ENCODE data around the gene S100A11.

Gene S100A11

GRCh38 chr1:152007047-152007446 lies 29.8 kb downstream of the S100A11 start:
- H3K4me1 ChIP-seq (ENCODE audit: insufficient read depth, low read length) = no peaks in the 10 kb centered on the region
- peaks cover 4% of the 10 kb centered on the region for H3K27me3 ChIP-seq (ENCODE audit: insufficient read depth, low read length)
- H3K9me3 ChIP-seq (ENCODE audit: low read length) = no peaks in the 10 kb centered on the region
- H3K36me3 ChIP-seq (ENCODE audit: insufficient read depth, low read length) = no peaks in the 10 kb centered on the region
- no peak overlapping the region for H2AFZ ChIP-seq (ENCODE audit: low read depth, low read length)
- H3K4me3 ChIP-seq (ENCODE audit: low read length) = no peak overlapping the region

DNA sequence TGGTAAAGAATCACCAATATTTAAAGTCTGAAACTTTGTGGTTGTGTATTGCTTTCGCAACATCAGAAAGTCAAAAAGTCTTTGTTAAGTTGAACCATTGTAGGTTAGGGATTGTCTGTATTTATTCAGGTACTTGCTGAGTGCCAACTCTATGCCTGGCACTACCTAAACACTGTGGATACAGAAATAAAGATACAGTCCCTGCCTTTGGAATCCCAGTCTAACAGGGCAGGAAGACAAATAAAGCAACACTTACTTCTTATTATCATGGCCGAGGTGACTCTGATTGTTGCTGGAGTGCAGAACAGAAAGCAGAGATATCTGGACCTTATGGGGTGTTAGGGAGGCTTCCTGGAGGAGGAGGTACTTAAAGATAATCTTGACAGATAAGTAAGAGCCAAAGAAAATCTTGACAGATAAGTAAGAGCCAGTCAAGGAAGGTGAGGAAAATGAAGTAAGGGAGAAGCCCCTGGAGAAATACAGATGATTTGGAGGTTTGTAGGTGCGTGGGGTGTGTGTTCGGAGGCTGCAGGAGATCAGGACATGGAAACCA lies 31.4 kb downstream of the S100A11 start:
- peaks cover 4% of the 10 kb centered on the region for H3K27me3 ChIP-seq (ENCODE audit: insufficient read depth, low read length)
- no peak overlapping the region for H2AFZ ChIP-seq (ENCODE audit: low read depth, low read length)
- no peaks in the 10 kb centered on the region for H3K36me3 ChIP-seq (ENCODE audit: insufficient read depth, low read length)
- H3K4me3 ChIP-seq (ENCODE audit: low read length) = no peak overlapping the region
- no peaks in the 10 kb centered on the region for H3K9me3 ChIP-seq (ENCODE audit: low read length)
- H3K4me1 ChIP-seq (ENCODE audit: insufficient read depth, low read length) = no peaks in the 10 kb centered on the region

DNA sequence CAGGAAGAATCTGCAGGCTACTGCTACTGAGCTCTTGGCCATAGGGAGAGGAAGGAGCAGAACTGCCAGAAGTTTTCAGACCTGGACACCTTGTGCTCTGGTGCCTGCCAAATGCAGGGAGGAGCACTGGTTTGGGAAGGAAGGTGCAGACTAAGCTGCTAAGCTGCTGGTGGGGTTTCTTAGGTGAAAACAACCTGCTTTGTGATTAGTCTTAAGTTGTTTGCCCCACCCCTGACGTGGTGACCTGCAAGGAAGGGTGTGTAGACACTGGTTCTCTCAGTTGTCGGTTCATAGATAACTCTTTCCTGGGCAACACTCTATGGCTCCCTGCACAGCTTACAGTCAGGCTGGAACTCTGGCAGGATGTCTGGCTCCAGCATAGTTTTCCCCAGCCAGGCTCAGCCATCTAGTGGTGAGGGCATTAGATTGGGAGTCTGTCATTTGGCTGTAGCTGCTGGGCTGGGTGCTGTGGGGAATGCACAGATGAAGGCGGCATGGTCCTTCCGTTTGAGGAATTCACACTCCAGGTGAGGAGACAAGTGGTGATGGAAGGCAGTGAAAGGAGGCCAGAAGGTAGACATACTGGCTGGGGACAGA lies 32.9 kb downstream of the S100A11 start:
- Histone ChIP-seq H2AFZ (ENCODE audit: low read depth, low read length) (no peak overlapping the region), H3K4me3 (ENCODE audit: low read length) (no peak overlapping the region), H3K4me1 (ENCODE audit: insufficient read depth, low read length) (no peaks in the 10 kb centered on the region), H3K36me3 (ENCODE audit: insufficient read depth, low read length) (no peaks in the 10 kb centered on the region), H3K9me3 (ENCODE audit: low read length) (no peaks in the 10 kb centered on the region), H3K27me3 (ENCODE audit: insufficient read depth, low read length) (peaks cover 4% of the 10 kb centered on the region)

- Histone ChIP-seq H3K9me3 (ENCODE audit: low read length) (no peaks in the 10 kb centered on the region), H3K27me3 (ENCODE audit: insufficient read depth, low read length) (peaks cover 4% of the 10 kb centered on the region), H3K4me1 (ENCODE audit: insufficient read depth, low read length) (no peaks in the 10 kb centered on the region), H3K4me3 (ENCODE audit: low read length) (no peak overlapping the region), H2AFZ (ENCODE audit: low read depth, low read length) (no peak overlapping the region), H3K36me3 (ENCODE audit: insufficient read depth, low read length) (no peaks in the 10 kb centered on the region)
Measured at GRCh38 chr1:152002960-152003359, 33.8 kb downstream of the S100A11 start.

DNA sequence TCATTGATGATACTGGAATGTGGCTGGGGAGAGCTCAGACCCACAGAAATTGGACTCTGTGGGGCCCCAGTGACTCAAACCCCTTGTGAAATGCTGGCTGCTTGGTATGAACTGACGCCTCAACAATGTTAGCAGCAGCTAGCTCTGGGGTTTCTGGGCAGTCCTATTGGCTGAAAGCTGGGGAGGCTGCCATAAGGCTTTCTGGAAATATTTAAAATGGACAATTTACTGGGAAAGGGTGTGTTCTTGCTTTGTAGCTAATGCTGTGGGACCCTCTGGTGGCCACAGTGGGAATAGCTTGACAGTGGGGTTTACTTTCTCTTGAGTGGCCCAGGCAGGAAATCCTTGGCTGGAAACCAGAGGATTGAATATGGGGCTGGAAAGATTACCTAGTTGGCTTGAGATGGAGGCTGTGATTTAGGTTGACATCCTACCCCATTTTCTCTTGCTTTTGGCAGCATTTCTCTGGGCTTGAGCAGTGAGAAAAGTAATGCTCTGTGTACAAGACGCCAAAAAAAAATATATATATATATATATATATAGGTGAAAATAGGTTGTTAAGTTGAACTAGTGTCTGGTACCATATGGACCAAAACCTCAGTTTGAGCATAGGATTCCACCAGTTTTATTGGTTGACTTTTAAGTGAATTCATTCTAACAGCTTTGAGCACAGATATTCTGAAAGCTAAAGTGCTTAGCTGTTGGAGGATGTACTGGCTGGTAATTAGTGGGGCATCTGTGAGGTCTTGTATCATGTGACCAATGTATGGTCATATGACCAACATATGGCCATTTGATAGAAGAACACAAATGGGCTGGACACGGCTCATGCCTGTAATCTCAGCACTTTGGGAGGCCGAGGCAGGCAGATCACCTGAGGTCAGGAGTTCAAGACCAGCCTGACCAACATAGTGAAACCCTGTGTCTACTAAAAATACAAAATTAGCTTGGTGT lies 34.9 kb downstream of the S100A11 start:
- Histone ChIP-seq H3K9me3 (ENCODE audit: low read length) (no peaks in the 10 kb centered on the region), H3K27me3 (ENCODE audit: insufficient read depth, low read length) (peaks cover under 1% of the 10 kb centered on the region), H2AFZ (ENCODE audit: low read depth, low read length) (no peak overlapping the region), H3K36me3 (ENCODE audit: insufficient read depth, low read length) (no peaks in the 10 kb centered on the region), H3K4me1 (ENCODE audit: insufficient read depth, low read length) (no peaks in the 10 kb centered on the region), H3K4me3 (ENCODE audit: low read length) (no peak overlapping the region)

DNA sequence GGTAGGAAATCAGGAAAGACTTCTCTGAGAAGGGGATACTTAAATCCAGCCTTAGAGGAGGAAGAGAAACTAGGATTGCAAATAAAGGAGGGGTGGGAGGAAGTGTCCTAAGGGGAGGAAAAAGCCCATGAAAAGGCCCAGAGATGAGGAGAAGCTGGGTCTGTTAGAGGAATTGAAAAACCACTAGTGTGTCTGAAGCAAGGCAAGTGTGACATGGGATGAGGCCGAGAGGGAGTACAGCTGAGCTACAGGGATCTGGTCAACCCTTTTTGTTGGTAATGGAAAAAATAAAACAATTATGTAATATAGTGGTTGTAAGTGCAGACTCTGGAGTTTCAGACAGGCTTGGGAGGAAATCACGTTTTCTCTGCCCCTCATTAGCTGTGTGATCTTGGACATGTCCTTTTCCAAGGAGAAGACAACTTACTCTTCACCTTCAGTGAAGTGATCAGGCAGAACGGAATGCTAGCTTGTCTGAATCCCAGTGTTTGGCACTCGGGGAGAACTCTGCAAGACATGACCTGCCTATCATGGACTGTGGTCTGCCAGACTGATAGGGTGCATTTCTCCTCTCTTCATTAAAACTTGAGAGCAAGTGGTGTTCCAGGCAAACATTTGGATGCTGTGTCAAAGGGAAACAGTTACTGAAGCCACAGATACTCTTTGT lies 35.7 kb downstream of the S100A11 start:
- no peak overlapping the region for H2AFZ ChIP-seq (ENCODE audit: low read depth, low read length)
- no peaks in the 10 kb centered on the region for H3K27me3 ChIP-seq (ENCODE audit: insufficient read depth, low read length)
- H3K4me3 ChIP-seq (ENCODE audit: low read length) = no peak overlapping the region
- H3K9me3 ChIP-seq (ENCODE audit: low read length) = no peaks in the 10 kb centered on the region
- H3K4me1 ChIP-seq (ENCODE audit: insufficient read depth, low read length) = no peaks in the 10 kb centered on the region
- no peaks in the 10 kb centered on the region for H3K36me3 ChIP-seq (ENCODE audit: insufficient read depth, low read length)

- H3K27me3 ChIP-seq (ENCODE audit: insufficient read depth, low read length) = peaks cover 13% of the 10 kb centered on the region
- H3K4me3 ChIP-seq (ENCODE audit: low read length) = no peak overlapping the region
- H2AFZ ChIP-seq (ENCODE audit: low read depth, low read length) = no peak overlapping the region
- H3K9me3 ChIP-seq (ENCODE audit: low read length) = no peaks in the 10 kb centered on the region
- no peaks in the 10 kb centered on the region for H3K36me3 ChIP-seq (ENCODE audit: insufficient read depth, low read length)
- peaks cover 2% of the 10 kb centered on the region for H3K4me1 ChIP-seq (ENCODE audit: insufficient read depth, low read length)
Measured at GRCh38 chr1:151998611-151999362, 38.0 kb downstream of the S100A11 start.

GRCh38 chr1:151997284-151997570 lies 39.6 kb downstream of the S100A11 start:
- peaks cover 6% of the 10 kb centered on the region for H3K9me3 ChIP-seq (ENCODE audit: low read length)
- no peak overlapping the region for H3K4me3 ChIP-seq (ENCODE audit: low read length)
- no peaks in the 10 kb centered on the region for H3K36me3 ChIP-seq (ENCODE audit: insufficient read depth, low read length)
- H3K4me1 ChIP-seq (ENCODE audit: insufficient read depth, low read length) = peaks cover 6% of the 10 kb centered on the region
- no peak overlapping the region for H2AFZ ChIP-seq (ENCODE audit: low read depth, low read length)
- peaks cover 29% of the 10 kb centered on the region for H3K27me3 ChIP-seq (ENCODE audit: insufficient read depth, low read length)

GRCh38 chr1:151995774-151996173 lies 41.0 kb downstream of the S100A11 start:
- Histone ChIP-seq H3K4me3 (ENCODE audit: low read length) (no peak overlapping the region), H3K4me1 (ENCODE audit: insufficient read depth, low read length) (peaks cover 6% of the 10 kb centered on the region), H3K9me3 (ENCODE audit: low read length) (peaks cover 6% of the 10 kb centered on the region), H3K36me3 (ENCODE audit: insufficient read depth, low read length) (no peaks in the 10 kb centered on the region), H3K27me3 (ENCODE audit: insufficient read depth, low read length) (peaks cover 40% of the 10 kb centered on the region), H2AFZ (ENCODE audit: low read depth, low read length) (no peak overlapping the region)

DNA sequence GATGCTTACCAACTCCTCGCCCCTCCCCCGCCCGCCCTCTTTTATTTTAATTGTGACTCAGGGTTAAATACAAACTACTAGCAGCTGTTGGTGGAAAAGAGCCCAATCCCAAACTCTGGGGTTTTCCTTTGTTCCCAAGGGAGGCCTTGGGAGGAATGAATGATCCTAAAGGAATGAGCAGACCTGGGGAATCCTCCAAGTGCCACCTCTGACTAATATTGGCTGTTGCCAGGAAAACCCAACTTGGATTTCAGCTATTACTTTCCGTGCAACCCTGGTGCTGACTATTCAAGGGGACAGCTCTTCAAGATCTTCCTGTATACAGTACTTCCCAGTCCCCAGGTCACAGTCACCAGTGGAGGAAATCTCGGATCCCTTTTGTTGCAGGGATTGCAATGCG lies 41.8 kb downstream of the S100A11 start:
- Histone ChIP-seq H2AFZ (ENCODE audit: low read depth, low read length) (no peak overlapping the region), H3K4me1 (ENCODE audit: insufficient read depth, low read length) (peaks cover 6% of the 10 kb centered on the region), H3K9me3 (ENCODE audit: low read length) (peaks cover 6% of the 10 kb centered on the region), H3K27me3 (ENCODE audit: insufficient read depth, low read length) (peaks cover 40% of the 10 kb centered on the region), H3K36me3 (ENCODE audit: insufficient read depth, low read length) (no peaks in the 10 kb centered on the region), H3K4me3 (ENCODE audit: low read length) (no peak overlapping the region)

DNA sequence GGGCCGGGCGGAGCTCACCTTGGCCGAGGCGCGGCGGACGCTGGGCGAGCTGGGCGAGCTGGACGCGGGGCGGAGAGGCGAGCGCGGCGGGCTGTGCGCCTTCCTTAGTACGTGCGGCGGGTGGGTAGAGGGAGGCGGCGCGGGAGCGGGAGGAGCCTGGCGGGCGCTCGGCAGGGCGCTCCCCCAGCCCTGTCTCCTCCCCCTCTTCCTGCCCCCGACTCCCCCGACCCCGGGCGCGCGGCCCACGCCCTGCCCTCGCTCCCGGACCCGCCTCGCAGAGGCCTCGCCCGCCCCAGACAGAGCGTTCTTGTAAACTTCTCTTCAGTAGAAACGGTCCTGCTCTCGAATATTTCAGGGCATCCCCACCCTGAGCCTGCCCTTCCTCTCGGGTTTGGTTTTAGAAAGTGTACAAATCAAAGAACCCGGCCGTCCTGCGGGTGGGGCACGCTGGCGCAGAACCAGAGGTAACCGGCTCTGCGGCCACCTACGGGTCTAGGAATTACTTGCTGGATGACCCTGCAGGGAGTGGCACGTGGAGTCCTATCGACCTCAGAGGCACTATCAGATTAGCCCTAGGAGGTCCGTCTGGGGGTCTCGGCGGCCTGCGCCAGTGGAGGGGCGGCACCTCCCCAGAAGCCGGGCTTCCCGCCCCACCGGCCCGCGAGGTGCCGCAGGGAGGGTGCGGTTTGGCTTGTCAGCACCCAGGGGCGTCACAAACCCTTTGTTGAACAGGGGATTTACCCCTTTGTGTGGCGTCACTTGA lies 42.9 kb downstream of the S100A11 start, which contains the start of gene S100A10:
Gene S100A10 (minus strand): TSS at position 126 of the 763 bp plus-strand sequence. CDS start 7,629 bp downstream, outside the sequence.
- Histone ChIP-seq H3K9me3 (ENCODE audit: low read length) (peaks cover 6% of the 10 kb centered on the region), H3K4me3 (ENCODE audit: low read length) (peak within 1 kb of the TSS; percentile 16), H3K27me3 (ENCODE audit: insufficient read depth, low read length) (peaks cover 46% of the 10 kb centered on the region), H2AFZ (ENCODE audit: low read depth, low read length) (peak within 1 kb of the TSS; percentile 27), H3K36me3 (ENCODE audit: insufficient read depth, low read length) (no peaks in the 10 kb centered on the region), H3K4me1 (ENCODE audit: insufficient read depth, low read length) (peaks cover 6% of the 10 kb centered on the region)

Measured in neuron (in vitro differentiated cells).